ENCODE results near the gene BMP7. TPM values are rescaled to one million over a fixed set of nuclear protein-coding genes. Genes with fewer than 3 reads are reported as not detected.
"Not testable (repeated sequence)": the region's sequence is repeated elsewhere in the genome, so short reads cannot be mapped to it uniquely, and the experiment has no call there.

Gene BMP7
- polyA plus RNA-seq, 1 donor from 2014 or later, result not detected

DNA sequence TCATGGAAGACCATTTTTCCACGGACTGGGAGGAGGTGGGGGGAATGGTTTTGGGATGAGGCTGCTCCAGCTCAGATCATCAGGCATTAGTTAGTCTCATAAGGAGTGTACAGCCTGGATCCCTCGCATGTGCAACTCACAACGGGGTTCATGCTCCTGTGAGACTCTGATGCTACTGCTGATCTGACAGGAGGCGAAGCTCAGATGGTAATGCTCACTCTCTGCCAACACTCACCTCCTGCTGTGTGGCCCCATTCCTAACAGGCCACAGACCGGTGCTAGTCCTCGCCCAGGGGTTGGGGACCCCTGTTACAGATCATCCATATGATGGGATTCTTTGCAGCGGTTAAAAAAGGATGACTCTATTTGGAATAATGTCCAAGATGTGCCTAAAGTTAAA, 27.6 kb upstream of the BMP7 start:
- Mint-ChIP-seq H3K4me3 (no peak overlapping the region), H3K9me3 (no peaks in the 10 kb centered on the region), H3K27me3 (peaks cover 33% of the 10 kb centered on the region), H3K36me3 (no peaks in the 10 kb centered on the region), H3K4me1 (peaks cover 0 to 3% (median 1%) of the 10 kb centered on the region in 3 donors), H3K27ac (no peak overlapping the region)

- Mint-ChIP-seq H3K4me3 (no peak overlapping the region), H3K27me3 (peaks cover 35% of the 10 kb centered on the region), H3K9me3 (no peaks in the 10 kb centered on the region)
These were observed 26.2 kb upstream of the BMP7 start for GRCh38 chr20:57292611-57293010.

GRCh38 chr20:57291694-57292093, 25.3 kb upstream of the BMP7 start:
- H3K27me3 Mint-ChIP-seq, result peaks cover 42% of the 10 kb centered on the region

More at GRCh38 chr20:57292611-57293010, 26.2 kb upstream of the BMP7 start:
- peaks cover 0 to 3% (median 0%) of the 10 kb centered on the region in 3 donors for H3K4me1 Mint-ChIP-seq
- H3K27ac Mint-ChIP-seq, result no peak overlapping the region
- H3K36me3 Mint-ChIP-seq, result no peaks in the 10 kb centered on the region

DNA sequence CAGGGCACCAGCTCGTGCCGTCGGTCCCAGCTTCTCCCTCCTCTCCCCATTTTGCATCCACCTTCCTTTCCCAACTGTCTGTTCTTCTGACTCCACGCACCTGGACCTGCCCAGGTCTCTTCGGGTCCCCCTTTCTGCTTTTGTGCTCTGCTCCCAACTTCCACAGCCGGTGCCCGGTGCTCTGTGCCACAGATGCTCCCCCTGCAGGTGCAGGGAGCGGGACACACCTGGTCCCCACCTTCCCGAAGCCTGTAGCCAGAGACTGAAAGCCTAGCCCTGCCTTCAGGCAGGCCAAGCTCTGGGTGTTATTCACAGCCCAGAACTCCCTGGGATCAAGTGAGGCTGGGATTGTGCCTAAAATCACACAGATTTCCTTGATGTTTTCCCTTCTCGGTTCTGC, 24.6 kb upstream of the BMP7 start:
- H3K4me1 Mint-ChIP-seq, result peaks cover 0 to 3% (median 0%) of the 10 kb centered on the region in 3 donors
- H3K27ac Mint-ChIP-seq, result peak overlapping the region in 1 of 3 donors; percentile 47
- H3K9me3 Mint-ChIP-seq, result no peaks in the 10 kb centered on the region
- H3K4me3 Mint-ChIP-seq, result no peak overlapping the region
- no peaks in the 10 kb centered on the region for H3K36me3 Mint-ChIP-seq
- H3K27me3 Mint-ChIP-seq, result peaks cover 42% of the 10 kb centered on the region

More at GRCh38 chr20:57291694-57292093, 25.3 kb upstream of the BMP7 start:
- Mint-ChIP-seq H3K27ac (no peak overlapping the region), H3K36me3 (no peaks in the 10 kb centered on the region), H3K9me3 (no peaks in the 10 kb centered on the region), H3K4me1 (peaks cover 0 to 3% (median 0%) of the 10 kb centered on the region in 3 donors), H3K4me3 (no peak overlapping the region)

GRCh38 chr20:57290178-57290484, 23.7 kb upstream of the BMP7 start:
- H3K27ac Mint-ChIP-seq, result no peak overlapping the region
- no peak overlapping the region for H3K4me3 Mint-ChIP-seq
- H3K9me3 Mint-ChIP-seq, result no peaks in the 10 kb centered on the region
- peaks cover 0 to 3% (median 0%) of the 10 kb centered on the region in 3 donors for H3K4me1 Mint-ChIP-seq
- H3K27me3 Mint-ChIP-seq, result peaks cover 42% of the 10 kb centered on the region
- H3K36me3 Mint-ChIP-seq, result no peaks in the 10 kb centered on the region

- Mint-ChIP-seq H3K4me3 (no peak overlapping the region), H3K36me3 (no peaks in the 10 kb centered on the region), H3K27me3 (peaks cover 42% of the 10 kb centered on the region)
These were observed 23.1 kb upstream of the BMP7 start for GRCh38 chr20:57289391-57290177.

GRCh38 chr20:57288651-57289277, 22.3 kb upstream of the BMP7 start:
- no peak overlapping the region for H3K27ac Mint-ChIP-seq

More at GRCh38 chr20:57289391-57290177, 23.1 kb upstream of the BMP7 start:
- Mint-ChIP-seq H3K27ac (no peak overlapping the region), H3K4me1 (peaks cover 0 to 3% (median 0%) of the 10 kb centered on the region in 3 donors), H3K9me3 (no peaks in the 10 kb centered on the region)

GRCh38 chr20:57287901-57288300, 21.5 kb upstream of the BMP7 start:
- Mint-ChIP-seq H3K4me3 (no peak overlapping the region), H3K4me1 (peaks cover 0 to 2% (median 0%) of the 10 kb centered on the region in 3 donors), H3K36me3 (no peaks in the 10 kb centered on the region), H3K27me3 (peaks cover 35% of the 10 kb centered on the region), H3K9me3 (no peaks in the 10 kb centered on the region), H3K27ac (no peak overlapping the region)

More at GRCh38 chr20:57288651-57289277, 22.3 kb upstream of the BMP7 start:
- no peaks in the 10 kb centered on the region for H3K36me3 Mint-ChIP-seq
- no peaks in the 10 kb centered on the region for H3K9me3 Mint-ChIP-seq
- peaks cover 42% of the 10 kb centered on the region for H3K27me3 Mint-ChIP-seq
- H3K4me1 Mint-ChIP-seq, result peaks cover 0 to 3% (median 0%) of the 10 kb centered on the region in 3 donors
- no peak overlapping the region for H3K4me3 Mint-ChIP-seq

DNA sequence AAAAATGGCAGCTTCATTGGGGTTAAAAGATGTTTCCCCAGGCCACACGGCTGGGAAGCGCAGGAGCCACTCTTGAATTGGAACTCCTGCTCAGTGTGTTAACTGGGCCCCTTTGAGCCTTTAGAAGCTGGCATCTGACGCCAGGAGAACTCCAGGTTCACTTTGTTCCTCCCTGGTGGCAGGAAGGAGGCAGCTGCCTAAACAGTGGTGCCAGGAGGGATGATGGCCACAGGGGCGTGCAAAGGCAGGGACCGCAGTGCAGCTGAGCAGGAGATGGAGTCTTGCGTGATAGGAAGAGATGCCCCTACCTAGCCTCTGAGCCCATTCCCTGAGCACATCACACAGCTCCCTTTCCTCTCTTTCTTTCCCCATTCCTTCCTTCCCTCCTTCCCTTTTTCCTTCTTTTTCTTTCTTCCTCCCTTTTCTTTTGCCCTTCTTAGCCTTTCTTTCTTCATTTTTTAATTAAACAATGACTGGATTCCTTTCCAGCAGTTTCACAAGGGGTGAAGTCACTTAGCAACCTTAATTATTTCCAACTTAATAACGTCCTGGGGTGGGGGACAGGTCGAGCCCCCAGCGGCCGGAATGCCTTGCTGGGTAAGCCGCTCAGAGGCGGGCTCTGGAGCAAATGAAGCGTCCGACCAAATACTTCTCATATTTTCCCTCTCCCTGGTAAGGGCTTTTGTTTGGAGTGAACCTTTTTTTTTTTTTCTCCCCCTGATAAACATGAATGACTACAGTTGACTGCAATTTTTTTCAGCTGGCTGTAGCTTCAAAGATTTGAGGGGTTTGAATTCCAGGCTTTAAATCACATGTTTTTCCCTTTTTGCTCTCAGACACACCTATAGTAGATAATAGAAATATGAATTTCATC, 20.8 kb upstream of the BMP7 start:
- no peaks in the 10 kb centered on the region for H3K36me3 Mint-ChIP-seq
- H3K27me3 Mint-ChIP-seq, result peaks cover 31% of the 10 kb centered on the region
- H3K27ac Mint-ChIP-seq, result no peak overlapping the region

GRCh38 chr20:57283860-57284259, 17.4 kb upstream of the BMP7 start:
- no peak overlapping the region for H3K4me3 Mint-ChIP-seq
- H3K27me3 Mint-ChIP-seq, result peaks cover 31% of the 10 kb centered on the region
- peaks cover 0 to 1% (median 0%) of the 10 kb centered on the region in 3 donors for H3K4me1 Mint-ChIP-seq
- no peak overlapping the region for H3K27ac Mint-ChIP-seq
- no peaks in the 10 kb centered on the region for H3K9me3 Mint-ChIP-seq
- H3K36me3 Mint-ChIP-seq, result no peaks in the 10 kb centered on the region

More for the DNA sequence above, 20.8 kb upstream of the BMP7 start:
- Mint-ChIP-seq H3K4me1 (peaks cover 0 to 2% (median 0%) of the 10 kb centered on the region in 3 donors), H3K4me3 (no peak overlapping the region), H3K9me3 (no peaks in the 10 kb centered on the region)

DNA sequence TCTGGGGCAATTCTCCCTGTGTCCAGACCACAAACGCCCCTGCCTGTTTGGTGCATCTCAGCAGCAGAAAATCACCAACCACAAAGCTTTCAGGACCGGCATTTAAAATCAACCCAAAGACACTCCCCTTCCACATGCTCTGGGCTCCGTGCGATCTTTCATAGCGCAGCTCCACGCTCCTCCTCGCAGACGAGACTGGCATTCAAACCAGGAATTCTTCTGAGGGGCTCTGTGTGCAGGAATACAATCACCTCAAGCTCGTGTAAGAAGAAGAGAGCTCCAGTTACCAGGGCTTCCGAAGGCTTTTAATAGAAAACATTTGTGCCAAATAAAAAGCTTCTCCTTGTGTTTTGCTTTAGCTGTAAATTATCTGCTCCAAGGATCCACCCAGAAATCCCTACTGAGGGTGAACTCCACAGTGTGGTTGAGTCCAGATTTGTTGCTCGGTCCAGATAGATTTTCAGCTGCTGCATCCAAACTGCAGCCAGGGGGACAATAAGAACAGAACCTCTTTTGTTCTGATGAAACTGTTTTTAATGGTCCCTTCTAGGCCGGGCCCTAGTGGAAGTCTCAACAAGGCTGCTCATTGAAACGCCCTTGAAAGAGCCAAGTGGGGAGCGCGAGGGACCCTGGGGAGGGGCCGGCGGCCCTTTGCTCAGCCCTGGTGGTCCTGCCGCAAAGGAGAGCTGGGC, 16.4 kb upstream of the BMP7 start:
- no peaks in the 10 kb centered on the region for H3K9me3 Mint-ChIP-seq
- H3K27ac Mint-ChIP-seq, result no peak overlapping the region
- peaks cover 0 to 1% (median 0%) of the 10 kb centered on the region in 3 donors for H3K4me1 Mint-ChIP-seq
- H3K27me3 Mint-ChIP-seq, result peaks cover 34% of the 10 kb centered on the region
- H3K36me3 Mint-ChIP-seq, result no peaks in the 10 kb centered on the region
- no peak overlapping the region for H3K4me3 Mint-ChIP-seq

- Mint-ChIP-seq H3K27me3 (peaks cover 27% of the 10 kb centered on the region), H3K4me1 (peaks cover 0 to 1% (median 0%) of the 10 kb centered on the region in 3 donors), H3K27ac (no peak overlapping the region), H3K4me3 (no peak overlapping the region), H3K36me3 (no peaks in the 10 kb centered on the region), H3K9me3 (no peaks in the 10 kb centered on the region)
These were observed 15.5 kb upstream of the BMP7 start for GRCh38 chr20:57281900-57282299.

DNA sequence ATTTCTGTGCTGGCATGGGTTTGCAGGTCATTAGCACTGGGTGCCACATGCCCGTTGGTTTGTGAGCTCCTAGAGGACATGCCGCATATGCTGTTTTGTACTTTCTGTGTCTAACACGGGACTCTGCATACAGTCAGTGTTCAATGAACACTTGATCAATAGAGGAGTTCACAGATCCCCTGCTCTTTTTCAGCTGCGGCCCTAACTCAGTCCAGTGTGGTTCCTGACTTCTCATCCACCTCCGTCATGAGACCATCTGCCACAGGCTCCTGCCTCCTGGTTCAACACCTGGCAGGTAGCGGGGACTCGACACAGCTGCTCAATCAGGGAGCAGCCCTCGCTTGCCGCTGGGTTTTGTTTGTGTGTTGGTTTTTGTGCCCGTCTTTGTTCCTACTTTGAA, 13.8 kb upstream of the BMP7 start:
- Mint-ChIP-seq H3K4me3 (no peak overlapping the region), H3K27ac (no peak overlapping the region), H3K9me3 (no peaks in the 10 kb centered on the region), H3K4me1 (peaks cover 0 to 1% (median 0%) of the 10 kb centered on the region in 3 donors), H3K36me3 (no peaks in the 10 kb centered on the region), H3K27me3 (peaks cover 32% of the 10 kb centered on the region)

- H3K4me3 Mint-ChIP-seq, H3K4me1 Mint-ChIP-seq, H3K27ac Mint-ChIP-seq, H3K36me3 Mint-ChIP-seq, H3K9me3 Mint-ChIP-seq: not testable (repeated sequence)
- H3K27me3 Mint-ChIP-seq, result peaks cover 34% of the 10 kb centered on the region
These were observed 13.1 kb upstream of the BMP7 start for GRCh38 chr20:57279548-57279947.

Measured in IgD-negative memory B cell (primary cell).